OCI-LY3 (cell line): Measurements from ENCODE around the gene GNG14.

Experiments
- CTCF ChIP-seq: fragments of 200-600, 300-600 bp; sonication (generic); IDR thresholded peaks from 2 replicates; pipeline ENCODE4 v1.5.1; 2014; ENCODE audit warnings: antibody characterized with exemption, low read length, low read depth
- EZH2phosphoT487 ChIP-seq: fragments of 200-600 bp; shearing (Covaris generic); IDR thresholded peaks from 2 replicates; pipeline ENCODE4 v1.6.1; 2018; ENCODE audit warnings: antibody characterized with exemption, mixed run types, low read depth

- TF ChIP-seq CTCF (no peak), EZH2phosphoT487 (no peak)
Observed at GRCh38 chr19:12665671-12666264, 22.0 kb upstream of the GNG14 start.
